Subcutaneous abdominal adipose tissue (tissue), 5 donors: ENCODE data around the gene KCNIP1.

Experiments used
- H3K27ac ChIP-seq: one replicate; pipeline ENCODE4 v1.7.0; 2013; ENCODE audit warnings: low read depth, mild to moderate bottlenecking, inconsistent platforms, low read length, moderate library complexity
- H3K27me3 ChIP-seq, 5 donors: one replicate each; pipeline ENCODE4 v1.7.0; 2013; ENCODE audit warnings: low read length in 5 of 5, inconsistent platforms in 1 of 5; ENCODE audit not compliant: control insufficient read depth in 5 of 5, insufficient read depth in 4 of 5
- H3K36me3 ChIP-seq, 5 donors: one replicate each; pipeline ENCODE4 v1.7.0; 2013; ENCODE audit warnings: low read length in 5 of 5; ENCODE audit not compliant: control insufficient read depth in 5 of 5, insufficient read depth in 5 of 5
- H3K4me1 ChIP-seq, 5 donors: one replicate each; pipeline ENCODE4 v1.7.0; 2013; ENCODE audit warnings: low read length in 5 of 5, mild to moderate bottlenecking in 3 of 5, moderate library complexity in 1 of 5; ENCODE audit not compliant: control insufficient read depth in 5 of 5, insufficient read depth in 5 of 5
- H3K4me3 ChIP-seq, 5 donors: one replicate each; pipeline ENCODE4 v1.7.0; 2013; ENCODE audit warnings: low read length in 5 of 5, low read depth in 1 of 5
- H3K9ac ChIP-seq, 5 donors: one replicate each; pipeline ENCODE4 v1.7.0; 2013; ENCODE audit warnings: low read length in 5 of 5, mild to moderate bottlenecking in 4 of 5, moderate library complexity in 3 of 5
- H3K9me3 ChIP-seq, 5 donors: one replicate each; pipeline ENCODE4 v1.7.0; 2013; ENCODE audit warnings: low read length in 5 of 5; ENCODE audit not compliant: control insufficient read depth in 5 of 5
- donor health status: healthy.
- donor health status: healthy.
- donor health status: healthy.
- donor health status: healthy.
- donor health status: healthy.

KCNIP1 gene

DNA sequence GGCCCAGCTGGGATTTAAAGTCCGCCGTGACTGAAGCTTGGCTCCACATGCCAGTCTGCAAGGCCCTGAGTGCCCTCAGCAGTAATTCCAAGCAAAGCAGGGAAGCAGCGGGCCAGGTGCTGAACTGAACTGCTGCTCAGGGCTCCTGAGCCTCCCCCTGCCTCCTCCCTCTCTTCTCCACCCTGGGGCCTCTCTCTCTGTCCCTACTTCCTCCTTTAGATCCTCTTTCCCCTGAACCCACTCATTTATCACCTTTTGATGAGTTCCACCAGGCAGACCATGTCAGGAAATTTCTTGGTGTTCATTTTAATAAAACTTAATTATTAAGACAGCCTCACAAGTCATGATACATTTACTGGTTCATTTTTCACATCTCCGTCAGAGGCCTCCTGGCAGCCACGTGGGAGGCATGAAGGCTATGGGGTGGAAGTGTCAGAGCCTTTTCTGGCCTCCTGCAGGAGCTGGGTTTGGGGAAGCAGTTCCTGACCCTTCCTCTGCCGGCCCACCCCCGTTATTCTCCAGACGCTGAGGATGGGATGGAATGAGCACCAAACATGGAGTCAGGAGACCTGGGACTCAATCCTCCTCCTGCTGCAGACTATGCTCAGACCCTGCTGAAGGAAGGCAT, 32.2 kb upstream of the KCNIP1 start:
- Histone ChIP-seq H3K36me3 (no peaks in the 10 kb centered on the region), H3K9ac (no peak overlapping the region), H3K27ac (no peak overlapping the region), H3K4me1 (peaks cover 0 to 12% (median 5%) of the 10 kb centered on the region in 5 donors), H3K27me3 (no peaks in the 10 kb centered on the region), H3K4me3 (no peak overlapping the region), H3K9me3 (no peaks in the 10 kb centered on the region)

- no peaks in the 10 kb centered on the region for H3K9me3 ChIP-seq
- no peaks in the 10 kb centered on the region for H3K27me3 ChIP-seq
- H3K4me3 ChIP-seq, result no peak overlapping the region
- no peak overlapping the region for H3K27ac ChIP-seq
- peaks cover 0 to 3% (median 0%) of the 10 kb centered on the region in 5 donors for H3K4me1 ChIP-seq
- H3K9ac ChIP-seq, result no peak overlapping the region
- H3K36me3 ChIP-seq, result no peaks in the 10 kb centered on the region
Measured at GRCh38 chr5:170473642-170474041, 30.2 kb upstream of the KCNIP1 start.

DNA sequence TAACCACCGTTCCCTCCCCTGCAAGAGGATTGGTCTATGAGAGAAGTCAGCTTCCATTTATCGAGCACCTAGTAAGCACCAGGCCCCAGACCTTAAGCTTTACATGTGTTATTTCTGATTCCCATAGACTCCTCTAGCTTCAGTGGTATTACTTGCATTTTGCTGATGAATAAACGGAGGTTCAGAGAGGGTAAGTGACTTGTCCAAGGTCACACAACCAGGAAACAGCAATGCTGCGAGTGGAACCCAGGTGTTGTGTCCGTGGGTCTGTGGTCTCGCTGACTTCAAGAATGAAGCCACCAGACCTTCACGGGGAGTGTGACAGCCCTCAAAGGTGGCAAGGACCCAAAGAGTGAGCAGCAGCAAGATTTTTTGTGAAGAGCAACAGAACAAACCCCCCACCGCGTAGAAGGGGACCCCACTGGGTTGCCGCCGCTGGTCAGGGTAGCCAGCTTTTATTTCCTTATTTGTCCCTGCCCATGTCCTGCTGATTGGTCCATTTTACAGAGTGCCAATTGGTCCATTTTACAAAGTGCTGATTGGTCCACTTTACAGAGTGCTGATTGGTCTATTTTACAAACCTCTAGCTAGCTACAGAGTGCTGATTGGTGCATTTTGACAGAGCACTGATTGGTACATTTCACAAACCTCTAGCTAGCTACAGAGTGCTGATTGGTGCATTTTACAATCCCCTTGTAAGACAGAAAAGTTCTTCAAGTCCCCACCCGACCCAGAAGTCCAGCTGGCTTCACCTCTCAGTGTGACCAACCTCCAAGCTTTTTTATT, 29.1 kb upstream of the KCNIP1 start:
- Histone ChIP-seq H3K36me3 (no peaks in the 10 kb centered on the region), H3K4me3 (no peak overlapping the region), H3K4me1 (peaks cover 0 to 3% (median 0%) of the 10 kb centered on the region in 5 donors), H3K9me3 (no peaks in the 10 kb centered on the region), H3K27ac (no peak overlapping the region), H3K9ac (no peak overlapping the region), H3K27me3 (no peaks in the 10 kb centered on the region)

GRCh38 chr5:170475294-170476000, 28.4 kb upstream of the KCNIP1 start:
- Histone ChIP-seq H3K27me3 (no peaks in the 10 kb centered on the region), H3K36me3 (no peaks in the 10 kb centered on the region), H3K4me1 (peaks cover 0 to 3% (median 0%) of the 10 kb centered on the region in 5 donors), H3K9me3 (no peaks in the 10 kb centered on the region), H3K27ac (no peak overlapping the region), H3K4me3 (no peak overlapping the region), H3K9ac (no peak overlapping the region)

- no peak overlapping the region for H3K9ac ChIP-seq
- H3K27ac ChIP-seq, result no peak overlapping the region
- H3K4me1 ChIP-seq, result peaks cover 0 to 3% (median 0%) of the 10 kb centered on the region in 5 donors
- no peak overlapping the region for H3K4me3 ChIP-seq
- no peaks in the 10 kb centered on the region for H3K9me3 ChIP-seq
- no peaks in the 10 kb centered on the region for H3K27me3 ChIP-seq
- no peaks in the 10 kb centered on the region for H3K36me3 ChIP-seq
Measured at GRCh38 chr5:170476704-170477103, 27.1 kb upstream of the KCNIP1 start.

GRCh38 chr5:170477906-170478305, 25.9 kb upstream of the KCNIP1 start:
- no peaks in the 10 kb centered on the region for H3K27me3 ChIP-seq
- H3K9ac ChIP-seq, result no peak overlapping the region
- no peaks in the 10 kb centered on the region for H3K9me3 ChIP-seq
- peaks cover 0 to 11% (median 3%) of the 10 kb centered on the region in 5 donors for H3K4me1 ChIP-seq
- no peak overlapping the region for H3K4me3 ChIP-seq
- no peaks in the 10 kb centered on the region for H3K36me3 ChIP-seq
- H3K27ac ChIP-seq, result no peak overlapping the region

DNA sequence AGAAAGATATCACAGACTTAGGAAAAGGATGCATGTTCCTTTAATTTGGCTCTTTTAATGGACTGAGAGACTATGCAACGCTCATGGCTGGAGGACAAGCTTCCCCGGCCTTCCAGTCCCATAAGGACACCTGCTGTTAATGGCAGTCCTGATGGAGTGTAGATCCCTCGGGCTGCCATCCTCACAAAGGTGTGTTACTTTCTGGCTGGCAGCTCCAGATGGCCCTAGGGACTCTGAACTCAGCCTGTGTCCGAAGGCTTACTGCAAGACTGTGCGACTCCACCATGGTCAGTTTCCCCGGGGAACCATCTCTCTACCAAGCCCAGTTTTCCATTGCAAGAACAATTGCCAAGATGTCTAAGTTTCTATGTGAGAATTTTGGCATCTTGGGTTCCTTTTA, 25.5 kb upstream of the KCNIP1 start:
- Histone ChIP-seq H3K36me3 (no peaks in the 10 kb centered on the region), H3K4me1 (peaks cover 0 to 12% (median 3%) of the 10 kb centered on the region in 5 donors), H3K4me3 (no peak overlapping the region), H3K27me3 (no peaks in the 10 kb centered on the region), H3K9me3 (no peaks in the 10 kb centered on the region), H3K27ac (no peak overlapping the region), H3K9ac (no peak overlapping the region)

DNA sequence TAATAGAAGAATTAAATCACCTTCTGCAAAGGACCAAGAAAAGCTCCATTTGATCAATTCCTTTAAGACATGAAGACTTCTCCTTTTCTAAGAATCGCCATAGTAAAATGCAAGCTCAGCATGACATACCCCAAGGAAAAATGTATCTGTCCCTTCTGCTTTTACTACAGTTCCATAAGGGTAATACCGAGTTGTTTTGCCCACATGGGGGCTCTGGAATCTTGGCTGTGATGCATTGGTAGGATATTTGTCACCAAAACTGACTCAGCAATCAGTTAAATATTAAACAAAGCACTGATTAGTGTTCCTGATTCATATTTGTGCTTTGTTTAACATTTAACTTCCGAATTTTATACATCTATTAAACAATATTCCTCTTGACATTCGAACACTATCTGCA, 24.3 kb upstream of the KCNIP1 start:
- peaks cover 0 to 3% (median 0%) of the 10 kb centered on the region in 5 donors for H3K27me3 ChIP-seq
- H3K9ac ChIP-seq, result no peak overlapping the region
- H3K4me1 ChIP-seq, result peaks cover 0 to 16% (median 8%) of the 10 kb centered on the region in 5 donors
- no peaks in the 10 kb centered on the region for H3K9me3 ChIP-seq
- no peak overlapping the region for H3K4me3 ChIP-seq
- no peaks in the 10 kb centered on the region for H3K36me3 ChIP-seq
- no peak overlapping the region for H3K27ac ChIP-seq

DNA sequence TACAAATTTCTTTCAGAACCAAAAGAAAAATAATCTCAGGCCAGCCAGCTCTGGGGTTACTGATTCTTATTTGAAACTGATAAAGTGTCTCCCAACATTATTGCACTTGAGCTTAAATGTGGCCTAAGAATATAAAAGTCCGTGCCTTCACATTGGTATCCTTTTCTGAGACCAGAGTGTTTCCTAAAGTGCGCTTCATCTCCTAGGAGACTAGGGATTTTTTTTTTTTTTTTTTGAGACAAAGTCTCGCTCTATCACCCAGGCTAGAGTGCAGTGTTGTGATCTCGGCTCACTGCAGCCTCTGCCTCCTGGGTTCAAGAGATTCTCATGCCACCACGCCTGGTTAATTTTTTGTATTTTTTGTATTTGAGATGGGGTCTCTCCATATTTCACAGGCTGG, 23.6 kb upstream of the KCNIP1 start:
- no peak overlapping the region for H3K4me3 ChIP-seq
- H3K9ac ChIP-seq, result no peak overlapping the region
- peaks cover 0 to 3% (median 0%) of the 10 kb centered on the region in 5 donors for H3K27me3 ChIP-seq
- H3K4me1 ChIP-seq, result peaks cover 0 to 16% (median 9%) of the 10 kb centered on the region in 5 donors
- H3K36me3 ChIP-seq, result no peaks in the 10 kb centered on the region
- no peak overlapping the region for H3K27ac ChIP-seq
- no peaks in the 10 kb centered on the region for H3K9me3 ChIP-seq

DNA sequence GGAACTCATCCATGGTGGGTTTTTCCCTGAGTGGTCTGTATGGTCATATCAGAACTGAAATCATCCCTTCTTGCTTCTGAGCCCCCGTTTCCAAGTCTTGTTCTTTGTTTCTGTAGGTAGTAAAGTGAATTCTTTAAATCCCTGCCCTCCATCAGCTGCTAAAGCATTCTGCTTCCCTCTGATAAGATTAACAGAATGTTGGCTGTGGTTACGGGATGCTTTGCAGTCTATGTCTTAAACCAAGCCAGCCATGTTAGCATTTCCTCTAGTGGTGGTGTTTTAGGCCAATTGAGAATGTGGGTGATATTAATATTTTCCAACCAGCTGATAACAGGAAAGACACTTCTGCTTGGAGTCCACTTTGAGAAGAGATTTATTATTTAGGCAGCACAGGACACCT, 22.0 kb upstream of the KCNIP1 start:
- Histone ChIP-seq H3K27me3 (peaks cover 0 to 3% (median 0%) of the 10 kb centered on the region in 5 donors), H3K27ac (no peak overlapping the region), H3K9me3 (no peaks in the 10 kb centered on the region), H3K36me3 (no peaks in the 10 kb centered on the region), H3K4me3 (no peak overlapping the region), H3K9ac (no peak overlapping the region), H3K4me1 (peaks cover 0 to 14% (median 6%) of the 10 kb centered on the region in 5 donors)
